ENCODE data around the gene BANK1. TPM values are rescaled to one million over a fixed set of nuclear protein-coding genes. Genes with fewer than 3 reads are reported as not detected.
"Not testable (repeated sequence)": the region's sequence is repeated elsewhere in the genome, so short reads cannot be mapped to it uniquely, and the experiment has no call there.

Gene BANK1
- total RNA-seq, 1 experiment from 2014 or later = 2.2 TPM

DNA sequence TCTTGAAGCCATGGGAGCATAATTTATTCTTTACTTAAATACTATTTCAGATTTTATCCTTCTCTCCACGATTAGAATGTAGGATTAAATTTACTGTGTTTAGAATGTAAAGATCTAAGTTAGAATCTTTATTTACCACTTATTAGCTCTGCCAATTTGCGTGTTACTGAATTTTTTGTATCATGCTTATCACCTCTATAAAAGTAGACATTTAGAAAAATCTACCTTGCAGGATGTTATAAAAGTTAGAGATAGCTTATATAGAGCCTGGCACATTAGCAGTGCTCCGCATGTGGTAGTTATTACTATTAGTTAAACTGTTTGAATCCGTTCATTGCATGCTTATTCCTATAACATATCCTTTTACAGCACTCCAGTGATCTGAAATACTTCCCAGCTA, 97.9 kb downstream of the BANK1 start:
- POLR2A ChIA-PET (ENCODE audit: unreplicated experiment) = no interaction called here
- BruUV-seq (replicated peaks) = no TSS peak

DNA sequence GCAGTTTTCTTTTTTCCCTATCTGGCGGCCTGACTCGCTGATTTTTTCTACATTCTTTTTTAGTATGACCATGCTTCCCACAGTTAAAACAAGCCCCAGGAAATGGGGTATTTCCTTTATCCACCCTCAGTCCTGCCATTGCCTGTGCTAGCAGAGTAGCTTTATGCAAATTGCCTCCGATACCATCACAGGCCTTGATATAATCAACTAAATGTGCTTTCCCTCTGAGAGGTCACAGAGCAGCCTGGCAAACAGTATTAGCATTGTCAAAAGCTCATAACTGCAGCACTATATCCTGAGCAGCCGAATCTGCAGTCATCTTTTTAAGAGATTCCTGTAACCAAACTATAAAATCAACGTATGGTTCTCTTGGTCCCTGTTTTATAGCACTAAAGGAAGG, 115.0 kb downstream of the BANK1 start:
- H3K79me2 ChIP-seq (ENCODE audit: low read depth); H3K4me1 ChIP-seq (replicated peaks; ENCODE audit: insufficient read depth); H3K27ac ChIP-seq; H3K36me3 ChIP-seq (ENCODE audit: low read depth); H2AFZ ChIP-seq; H3K4me3 ChIP-seq; intact Hi-C loops (cut with micrococcal nuclease; ENCODE audit: unreplicated experiment); DNase-seq; CTCF ChIA-PET; H3F3A ChIP-seq (ENCODE audit: insufficient read depth, low read depth); H3K27me3 ChIP-seq (ENCODE audit: insufficient read depth, low read depth); H4K20me1 ChIP-seq (ENCODE audit: insufficient read depth); H3K9me3 ChIP-seq (ENCODE audit: insufficient read depth, low read depth); H3K4me2 ChIP-seq; H3K9me2 ChIP-seq (ENCODE audit: insufficient read depth); BruUV-seq (replicated peaks): not testable (repeated sequence)
- POLR2A ChIA-PET (ENCODE audit: unreplicated experiment) = interaction anchor here (0.6 kb wide), 1 partner anchor 31 kb away, joined by 4 read pairs; no protein-coding TSS in a partner anchor

More for the DNA sequence above, 97.9 kb downstream of the BANK1 start:
- H3K9me3 ChIP-seq (ENCODE audit: insufficient read depth, low read depth) = no peaks in the 10 kb centered on the region
- CTCF ChIA-PET = no interaction called here
- no peak overlapping the region for H3K27ac ChIP-seq
- H3K79me2 ChIP-seq (ENCODE audit: low read depth) = no peaks in the 10 kb centered on the region
- H3K9me2 ChIP-seq (ENCODE audit: insufficient read depth) = no peaks in the 10 kb centered on the region
- H3K4me2 ChIP-seq = no peak overlapping the region
- no peak overlapping the region for H2AFZ ChIP-seq
- H3F3A ChIP-seq (ENCODE audit: insufficient read depth, low read depth) = no peaks in the 10 kb centered on the region
- TF ChIP-seq, protein P1, sequence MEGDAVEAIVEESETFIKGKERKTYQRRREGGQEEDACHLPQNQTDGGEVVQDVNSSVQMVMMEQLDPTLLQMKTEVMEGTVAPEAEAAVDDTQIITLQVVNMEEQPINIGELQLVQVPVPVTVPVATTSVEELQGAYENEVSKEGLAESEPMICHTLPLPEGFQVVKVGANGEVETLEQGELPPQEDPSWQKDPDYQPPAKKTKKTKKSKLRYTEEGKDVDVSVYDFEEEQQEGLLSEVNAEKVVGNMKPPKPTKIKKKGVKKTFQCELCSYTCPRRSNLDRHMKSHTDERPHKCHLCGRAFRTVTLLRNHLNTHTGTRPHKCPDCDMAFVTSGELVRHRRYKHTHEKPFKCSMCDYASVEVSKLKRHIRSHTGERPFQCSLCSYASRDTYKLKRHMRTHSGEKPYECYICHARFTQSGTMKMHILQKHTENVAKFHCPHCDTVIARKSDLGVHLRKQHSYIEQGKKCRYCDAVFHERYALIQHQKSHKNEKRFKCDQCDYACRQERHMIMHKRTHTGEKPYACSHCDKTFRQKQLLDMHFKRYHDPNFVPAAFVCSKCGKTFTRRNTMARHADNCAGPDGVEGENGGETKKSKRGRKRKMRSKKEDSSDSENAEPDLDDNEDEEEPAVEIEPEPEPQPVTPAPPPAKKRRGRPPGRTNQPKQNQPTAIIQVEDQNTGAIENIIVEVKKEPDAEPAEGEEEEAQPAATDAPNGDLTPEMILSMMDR (conservative IDR thresholded peaks at IDR 0.05) = no peak
- no peak for TF ChIP-seq EZH2 (IDR thresholded peaks at IDR 0.05; ENCODE audit: low read depth)
- no peaks in the 10 kb centered on the region for H3K4me1 ChIP-seq (replicated peaks; ENCODE audit: insufficient read depth)
- H4K20me1 ChIP-seq (ENCODE audit: insufficient read depth) = no peaks in the 10 kb centered on the region
- DNase-seq = no peak
- no peak overlapping the region for H3K4me3 ChIP-seq
- H3K27me3 ChIP-seq (ENCODE audit: insufficient read depth, low read depth) = no peaks in the 10 kb centered on the region
- intact Hi-C loops (cut with micrococcal nuclease; ENCODE audit: unreplicated experiment) = no loop called here
- no peaks in the 10 kb centered on the region for H3K36me3 ChIP-seq (ENCODE audit: low read depth)

DNA sequence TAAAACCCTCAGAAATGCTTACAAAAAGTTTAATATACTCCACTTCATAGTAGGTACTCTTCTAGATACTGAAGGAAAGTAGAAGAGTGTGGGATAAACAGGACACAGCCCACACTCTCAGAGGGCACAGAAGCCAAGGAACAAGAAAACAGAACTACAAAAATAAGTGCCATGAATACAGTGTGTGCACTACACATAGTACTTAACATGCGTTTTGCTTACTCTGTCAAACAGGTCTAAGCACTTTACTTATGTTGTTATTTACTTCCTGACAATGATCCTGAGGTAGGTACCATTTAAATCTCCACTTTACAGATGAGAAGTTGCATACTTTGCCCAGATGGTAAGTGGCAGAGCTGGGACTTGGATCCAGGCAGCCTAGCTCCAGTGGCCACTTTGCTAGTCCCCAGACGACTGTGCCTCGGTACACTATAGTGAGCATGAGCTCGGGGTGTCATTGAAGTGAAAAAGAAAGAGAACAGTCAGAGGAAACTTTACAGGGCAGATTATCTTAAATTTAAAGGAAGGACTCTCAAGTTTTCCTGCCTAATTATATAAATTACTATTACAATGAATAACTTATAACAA, 120.3 kb downstream of the BANK1 start:
- Histone ChIP-seq H4K20me1 (ENCODE audit: insufficient read depth) (no peaks in the 10 kb centered on the region), H3K36me3 (ENCODE audit: low read depth) (no peaks in the 10 kb centered on the region), H3K4me1 (replicated peaks; ENCODE audit: insufficient read depth) (no peaks in the 10 kb centered on the region), H3F3A (ENCODE audit: insufficient read depth, low read depth) (no peaks in the 10 kb centered on the region), H3K9me3 (ENCODE audit: insufficient read depth, low read depth) (no peaks in the 10 kb centered on the region), H3K4me3 (no peak overlapping the region), H3K4me2 (no peak overlapping the region), H3K9me2 (ENCODE audit: insufficient read depth) (no peaks in the 10 kb centered on the region), H2AFZ (no peak overlapping the region), H3K79me2 (ENCODE audit: low read depth) (no peaks in the 10 kb centered on the region), H3K27me3 (ENCODE audit: insufficient read depth, low read depth) (no peaks in the 10 kb centered on the region), H3K27ac (no peak overlapping the region)
- intact Hi-C loops (cut with micrococcal nuclease; ENCODE audit: unreplicated experiment) = no loop called here
- ChIA-PET CTCF (no interaction called here), POLR2A (ENCODE audit: unreplicated experiment) (no interaction called here)
- no TSS peak for BruUV-seq (replicated peaks)
- no peak for DNase-seq
- TF ChIP-seq EZH2 (IDR thresholded peaks at IDR 0.05; ENCODE audit: low read depth) = no peak
- TF ChIP-seq, protein P1 (conservative IDR thresholded peaks at IDR 0.05) = no peak

DNA sequence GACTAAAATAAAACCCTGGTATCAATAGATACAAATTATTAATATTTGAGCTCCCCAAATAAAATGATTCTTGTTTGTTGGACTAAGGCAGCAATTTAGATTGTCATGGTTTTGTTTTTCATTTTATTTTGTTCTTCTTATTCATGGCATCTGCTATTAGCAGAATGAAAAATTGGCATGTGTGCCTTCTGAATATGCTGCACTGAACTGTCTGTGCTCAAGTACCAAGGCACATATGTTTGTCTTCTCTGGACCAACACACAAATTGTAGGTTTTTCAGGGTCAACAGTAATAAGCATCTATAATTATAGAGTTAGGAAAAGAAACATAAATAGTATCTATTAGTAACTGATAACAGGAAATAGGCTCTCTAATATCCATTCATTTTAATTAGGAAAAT, 121.1 kb downstream of the BANK1 start:
- TF ChIP-seq EZH2 (IDR thresholded peaks at IDR 0.05; ENCODE audit: low read depth) = no peak
- TF ChIP-seq, protein P1 (conservative IDR thresholded peaks at IDR 0.05) = no peak
- Histone ChIP-seq H3K4me3 (no peak overlapping the region), H3K36me3 (ENCODE audit: low read depth) (no peaks in the 10 kb centered on the region), H4K20me1 (ENCODE audit: insufficient read depth) (no peaks in the 10 kb centered on the region), H3K9me2 (ENCODE audit: insufficient read depth) (no peaks in the 10 kb centered on the region), H3K27me3 (ENCODE audit: insufficient read depth, low read depth) (no peaks in the 10 kb centered on the region), H3K79me2 (ENCODE audit: low read depth) (no peaks in the 10 kb centered on the region), H3F3A (ENCODE audit: insufficient read depth, low read depth) (no peaks in the 10 kb centered on the region), H3K4me1 (replicated peaks; ENCODE audit: insufficient read depth) (no peaks in the 10 kb centered on the region), H3K9me3 (ENCODE audit: insufficient read depth, low read depth) (no peaks in the 10 kb centered on the region), H2AFZ (no peak overlapping the region), H3K4me2 (no peak overlapping the region), H3K27ac (no peak overlapping the region)
- no peak for DNase-seq
- no TSS peak for BruUV-seq (replicated peaks)
- ChIA-PET POLR2A (ENCODE audit: unreplicated experiment) (no interaction called here), CTCF (no interaction called here)
- intact Hi-C loops (cut with micrococcal nuclease; ENCODE audit: unreplicated experiment) = no loop called here

All from PC-9 (cell line).